T-helper 2 cell treated with Interferon-gamma antibody and Interleukin-4, amounts not matched to agents 5 μg/mL and 100 μg/mL, for 36 hours (primary cell): ENCODE results near the gene MNAT1.

Source experiments
- DNase-seq: peaks from one replicate; pipeline ENCODE4 v3.0.0; 2021; ENCODE audit warnings: low spot score
- H3K27ac Mint-ChIP-seq: one replicate; pipeline ENCODE4 v1.8.0; 2021; ENCODE audit warnings: mild to moderate bottlenecking, mixed read lengths
- H3K27me3 Mint-ChIP-seq: one replicate; pipeline ENCODE4 v1.8.0; 2021; ENCODE audit warnings: low read depth, mixed read lengths
- H3K36me3 Mint-ChIP-seq: one replicate; pipeline ENCODE4 v1.8.0; 2021; ENCODE audit warnings: low read depth, mixed read lengths
- H3K4me1 Mint-ChIP-seq: one replicate; pipeline ENCODE4 v1.8.0; 2021; ENCODE audit warnings: low read depth, mixed read lengths
- H3K4me3 Mint-ChIP-seq: one replicate; pipeline ENCODE4 v1.8.0; 2022; ENCODE audit warnings: mild to moderate bottlenecking, moderate library complexity, mixed read lengths
- H3K9me3 Mint-ChIP-seq: one replicate; pipeline ENCODE4 v1.8.0; 2021; ENCODE audit warnings: mixed read lengths

Gene MNAT1

DNA sequence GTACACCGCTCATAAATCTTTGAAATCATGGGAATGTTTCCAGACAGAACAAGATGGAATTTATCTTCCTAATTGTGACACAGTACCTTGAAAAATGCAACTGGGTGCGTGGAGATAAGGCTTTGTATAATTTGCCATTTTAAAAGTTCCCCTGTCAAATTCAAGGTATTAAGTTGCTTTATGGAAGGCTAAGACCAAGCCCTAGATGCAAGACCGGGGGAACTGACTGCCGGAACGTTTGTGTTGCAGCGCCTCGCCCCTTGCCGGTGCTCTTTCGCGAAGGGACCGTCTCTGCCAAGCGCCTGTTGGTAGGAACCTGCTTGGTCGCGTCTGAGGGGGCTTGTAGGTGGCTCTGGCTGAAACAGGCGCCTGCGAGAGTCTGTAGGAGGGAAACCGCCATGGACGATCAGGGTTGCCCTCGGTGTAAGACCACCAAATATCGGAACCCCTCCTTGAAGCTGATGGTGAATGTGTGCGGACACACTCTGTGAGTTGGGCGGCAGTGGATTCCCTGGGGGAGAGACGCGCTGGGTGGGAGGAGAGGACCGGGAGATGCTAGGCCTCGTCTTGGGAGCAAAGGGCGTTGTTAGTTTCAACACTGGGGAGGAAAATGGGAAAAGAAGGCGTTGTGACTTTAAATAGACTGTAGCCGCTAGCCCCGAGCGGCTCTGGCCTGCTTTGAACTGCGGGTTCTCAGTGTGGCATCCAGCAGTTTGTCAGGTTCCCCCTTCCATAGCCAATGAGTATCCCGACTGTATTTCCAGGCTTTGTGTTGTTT is at the start of gene MNAT1:
Gene MNAT1 (plus strand): TSS at position 297 of the 778 bp plus-strand sequence. CDS start 102 bp downstream, at position 399.
- peaks cover 33% of the 10 kb centered on the region for H3K27me3 Mint-ChIP-seq
- H3K4me1 Mint-ChIP-seq, result peaks cover 17% of the 10 kb centered on the region
- peak; percentile 69 for DNase-seq
- peak within 1 kb of the TSS; percentile 98 for H3K4me3 Mint-ChIP-seq
- peaks cover 3% of the 10 kb centered on the region for H3K36me3 Mint-ChIP-seq
- no peaks in the 10 kb centered on the region for H3K9me3 Mint-ChIP-seq
- peak within 1 kb of the TSS; percentile 86 for H3K27ac Mint-ChIP-seq

DNA sequence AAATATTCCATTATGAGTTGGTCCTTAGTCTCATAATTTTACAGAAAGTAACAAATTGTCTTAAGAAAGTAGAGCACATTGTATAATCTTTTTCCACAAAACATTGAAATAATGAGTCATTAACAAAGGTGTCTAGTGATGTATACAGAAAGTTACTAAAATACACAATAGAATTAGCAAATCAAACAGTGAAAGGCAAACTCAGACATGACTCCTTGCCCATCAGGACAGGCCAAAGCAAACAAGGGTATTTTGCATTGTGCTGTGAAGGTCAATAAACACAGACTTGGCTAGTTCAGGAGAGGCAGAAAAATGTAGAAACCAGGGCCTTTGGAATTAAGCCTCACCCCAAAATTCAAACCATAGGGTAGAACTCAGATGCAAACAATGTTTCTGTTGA is 47.7 kb upstream of the MNAT1 start:
- Mint-ChIP-seq H3K9me3 (no peaks in the 10 kb centered on the region), H3K27me3 (no peaks in the 10 kb centered on the region), H3K36me3 (no peaks in the 10 kb centered on the region), H3K4me1 (no peaks in the 10 kb centered on the region), H3K27ac (no peak overlapping the region), H3K4me3 (no peak overlapping the region)
- DNase-seq, result no peak

DNA sequence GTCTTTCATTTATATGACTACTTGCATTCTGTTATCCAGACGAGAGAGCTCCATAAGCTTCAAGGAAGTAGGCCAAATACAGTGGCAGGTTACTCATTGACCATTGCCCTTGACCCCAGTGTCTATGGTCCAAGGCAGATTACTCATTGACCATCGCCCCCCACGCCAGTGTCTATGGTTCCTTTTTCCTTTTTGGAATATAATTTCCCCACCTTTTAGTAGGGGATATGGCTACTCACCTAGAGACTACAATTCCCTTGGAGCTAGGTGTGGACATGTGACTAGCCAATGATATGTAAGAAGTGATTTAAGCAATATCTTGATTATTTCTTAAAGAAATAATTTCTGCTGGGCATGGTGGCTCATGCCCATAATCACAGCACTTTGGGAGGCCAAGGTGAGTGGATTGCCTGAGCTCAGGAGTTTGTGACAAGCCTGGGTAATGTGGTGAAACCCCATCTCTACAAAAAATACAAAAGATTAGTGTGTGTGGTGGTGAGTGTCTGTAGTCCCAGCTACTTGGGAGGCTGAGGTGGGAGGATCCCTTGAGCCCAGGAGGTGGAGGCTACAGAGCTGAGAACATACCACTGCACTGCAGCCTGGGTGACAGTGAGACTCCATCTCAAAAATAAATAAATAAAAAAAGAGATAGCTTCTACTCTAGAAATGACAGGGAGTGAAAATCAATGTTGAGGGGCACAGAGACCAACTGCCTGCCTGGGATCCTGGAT is 43.0 kb upstream of the MNAT1 start:
- Mint-ChIP-seq H3K36me3 (no peaks in the 10 kb centered on the region), H3K4me1 (no peaks in the 10 kb centered on the region), H3K27ac (no peak overlapping the region), H3K4me3 (no peak overlapping the region), H3K9me3 (no peaks in the 10 kb centered on the region), H3K27me3 (peaks cover 7% of the 10 kb centered on the region)
- DNase-seq, result no peak

DNA sequence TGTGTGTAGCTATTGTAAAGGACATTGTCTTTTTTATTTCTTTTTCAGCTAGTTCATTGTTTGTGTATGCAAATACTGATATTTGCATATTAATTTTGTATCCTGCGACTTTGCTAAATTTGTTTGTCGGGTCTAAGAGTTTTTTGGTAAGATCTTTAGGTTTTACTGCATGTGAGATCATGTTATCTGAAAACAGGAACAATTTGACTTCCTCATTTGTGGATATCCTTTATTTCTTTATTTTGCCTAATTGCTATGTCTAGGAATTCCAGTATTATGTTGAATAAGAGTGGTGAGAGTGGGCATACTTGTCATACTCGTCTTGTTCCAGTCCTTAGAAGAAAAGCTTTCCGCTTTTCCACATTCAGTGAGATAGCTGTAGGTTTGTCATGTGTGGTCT is 39.2 kb upstream of the MNAT1 start:
- peaks cover 5% of the 10 kb centered on the region for H3K9me3 Mint-ChIP-seq

DNA sequence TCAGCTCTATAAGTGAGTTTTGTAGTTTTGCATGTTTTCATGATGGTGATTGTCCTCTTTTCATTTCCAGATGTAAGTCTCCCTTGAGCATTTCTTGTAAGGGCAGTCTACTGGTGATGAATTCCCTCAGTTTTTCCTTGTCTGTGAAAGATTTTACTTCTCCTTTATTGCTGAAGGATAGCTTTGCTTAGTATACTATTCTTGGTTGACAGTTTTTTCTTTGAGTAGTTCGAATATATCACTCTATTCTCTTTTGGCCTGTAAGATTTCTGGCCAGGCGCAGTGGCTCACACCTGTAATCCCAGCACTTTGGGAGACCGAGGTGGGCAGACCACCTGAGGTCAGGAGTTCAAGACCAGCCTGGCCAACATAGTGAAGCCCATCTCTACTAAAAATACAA is 34.0 kb upstream of the MNAT1 start:
- Mint-ChIP-seq H3K4me1 (no peaks in the 10 kb centered on the region), H3K9me3 (peaks cover 20% of the 10 kb centered on the region), H3K27ac (no peak overlapping the region), H3K36me3 (peaks cover 2% of the 10 kb centered on the region), H3K27me3 (peaks cover 15% of the 10 kb centered on the region), H3K4me3 (no peak overlapping the region)
- DNase-seq, result no peak

More for the DNA sequence above, 39.2 kb upstream of the MNAT1 start:
- Mint-ChIP-seq H3K27me3 (peaks cover 16% of the 10 kb centered on the region), H3K27ac (no peak overlapping the region), H3K36me3 (no peaks in the 10 kb centered on the region), H3K4me1 (no peaks in the 10 kb centered on the region), H3K4me3 (no peak overlapping the region)
- no peak for DNase-seq

DNA sequence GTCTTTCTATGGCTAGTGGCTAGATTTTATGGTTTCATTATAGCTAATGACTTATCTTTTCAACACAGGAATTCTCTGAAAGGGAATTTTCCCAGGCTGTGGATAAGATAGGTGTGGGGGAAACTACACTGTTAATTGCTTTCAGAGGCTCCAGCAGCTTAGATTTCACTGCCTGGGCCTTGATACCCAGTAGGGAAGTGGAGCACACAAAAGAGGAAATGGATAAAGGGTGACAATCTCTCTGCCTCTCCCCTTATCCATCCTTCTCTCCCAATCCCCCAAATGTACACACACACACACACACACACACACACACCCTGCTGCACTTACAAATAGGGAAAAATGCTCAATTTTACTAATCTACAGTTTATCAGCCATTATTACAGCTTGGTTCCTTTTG is 29.5 kb upstream of the MNAT1 start:
- Mint-ChIP-seq H3K4me3 (no peak overlapping the region), H3K27ac (no peak overlapping the region), H3K27me3 (peaks cover 27% of the 10 kb centered on the region), H3K4me1 (no peaks in the 10 kb centered on the region), H3K9me3 (peaks cover 17% of the 10 kb centered on the region), H3K36me3 (peaks cover 2% of the 10 kb centered on the region)
- no peak for DNase-seq

DNA sequence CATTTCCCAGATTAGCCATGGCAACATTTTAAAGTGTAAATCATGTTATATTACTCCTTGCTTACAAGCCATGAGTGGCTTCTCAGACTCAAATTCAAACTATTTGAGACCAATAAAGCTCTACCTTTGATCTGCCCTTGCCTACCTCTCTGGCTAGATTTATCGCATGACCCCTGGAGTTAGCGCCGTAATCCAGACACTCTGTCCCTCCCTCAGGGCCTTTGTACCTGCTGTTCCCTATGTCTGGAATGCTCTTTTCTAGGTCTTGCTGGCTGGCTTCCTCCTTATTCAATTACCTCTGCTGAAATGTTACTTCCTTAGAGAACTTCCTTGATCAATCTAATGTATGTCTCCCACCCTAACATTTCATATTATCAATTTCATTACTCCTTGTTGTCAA is 26.7 kb upstream of the MNAT1 start:
- no peaks in the 10 kb centered on the region for H3K9me3 Mint-ChIP-seq

DNA sequence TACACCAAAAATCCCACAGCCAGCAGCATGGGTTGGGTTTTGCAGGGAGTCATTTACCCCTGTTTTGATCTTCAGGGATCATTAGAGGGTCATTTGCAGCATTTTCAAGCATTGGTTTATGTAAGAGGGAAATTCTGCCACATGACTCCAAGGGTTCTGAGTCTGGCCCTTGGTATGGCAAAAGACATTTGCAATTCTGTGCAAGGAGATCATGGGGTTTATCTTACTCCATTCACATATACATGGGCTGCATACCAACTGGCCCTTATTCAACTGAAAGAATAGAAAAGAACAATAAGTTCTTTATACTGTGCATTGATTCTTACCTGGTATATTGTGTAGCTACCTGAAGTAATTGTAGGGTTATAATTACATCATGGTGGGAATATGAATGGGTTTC is 24.1 kb upstream of the MNAT1 start:
- Mint-ChIP-seq H3K27me3 (peaks cover 55% of the 10 kb centered on the region), H3K36me3 (no peaks in the 10 kb centered on the region), H3K27ac (no peak overlapping the region), H3K4me1 (no peaks in the 10 kb centered on the region), H3K9me3 (no peaks in the 10 kb centered on the region), H3K4me3 (no peak overlapping the region)
- DNase-seq, result no peak

More for the DNA sequence above, 26.7 kb upstream of the MNAT1 start:
- Mint-ChIP-seq H3K27ac (no peak overlapping the region), H3K27me3 (peaks cover 38% of the 10 kb centered on the region), H3K36me3 (no peaks in the 10 kb centered on the region), H3K4me3 (no peak overlapping the region), H3K4me1 (no peaks in the 10 kb centered on the region)
- no peak for DNase-seq

DNA sequence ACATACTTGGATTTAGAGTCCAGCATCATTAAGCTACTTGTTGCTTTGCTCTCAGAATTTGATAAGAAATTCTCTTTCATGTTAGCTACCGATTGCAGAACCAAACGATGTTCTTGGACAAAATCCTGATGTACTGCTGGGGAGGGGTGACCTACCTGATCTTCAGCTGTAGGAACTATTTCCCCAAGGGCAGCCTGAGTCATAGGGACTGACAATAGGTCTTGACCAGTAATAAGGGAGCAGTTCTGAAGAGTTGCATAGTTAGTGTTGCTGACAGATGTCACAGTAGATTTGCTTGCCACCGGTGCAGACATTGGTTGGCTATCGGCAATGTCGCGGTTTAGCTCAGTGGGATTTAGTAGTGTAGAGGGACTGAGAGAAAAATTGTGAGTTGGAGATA is 21.0 kb upstream of the MNAT1 start:
- DNase-seq, result no peak
- Mint-ChIP-seq H3K27me3 (peaks cover 45% of the 10 kb centered on the region), H3K4me3 (no peak overlapping the region), H3K4me1 (no peaks in the 10 kb centered on the region), H3K27ac (no peak overlapping the region), H3K36me3 (no peaks in the 10 kb centered on the region), H3K9me3 (no peaks in the 10 kb centered on the region)

DNA sequence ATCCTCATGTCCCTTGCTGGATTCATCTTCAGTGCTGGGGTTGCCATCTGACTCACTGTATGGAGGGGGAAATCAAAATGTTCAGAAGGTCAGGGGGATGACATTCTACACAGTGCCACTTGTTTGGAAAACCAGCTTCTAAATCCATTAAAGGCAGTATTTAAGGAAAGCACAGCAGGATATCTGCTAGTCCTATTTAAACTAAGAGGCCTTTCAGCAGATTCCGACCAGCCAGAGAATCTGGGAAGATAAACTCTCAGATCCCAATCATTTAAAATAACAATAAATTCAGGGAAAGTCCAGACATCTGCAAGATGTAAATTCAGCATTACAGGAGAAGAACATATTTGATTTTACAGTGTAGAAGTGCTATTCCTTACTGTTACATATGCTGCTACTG is 14.2 kb upstream of the MNAT1 start:
- H3K4me3 Mint-ChIP-seq, result no peak overlapping the region
- H3K27me3 Mint-ChIP-seq, result peaks cover 62% of the 10 kb centered on the region
- H3K27ac Mint-ChIP-seq, result no peak overlapping the region
- peaks cover 19% of the 10 kb centered on the region for H3K4me1 Mint-ChIP-seq
- H3K36me3 Mint-ChIP-seq, result no peaks in the 10 kb centered on the region
- no peaks in the 10 kb centered on the region for H3K9me3 Mint-ChIP-seq
- DNase-seq, result no peak

DNA sequence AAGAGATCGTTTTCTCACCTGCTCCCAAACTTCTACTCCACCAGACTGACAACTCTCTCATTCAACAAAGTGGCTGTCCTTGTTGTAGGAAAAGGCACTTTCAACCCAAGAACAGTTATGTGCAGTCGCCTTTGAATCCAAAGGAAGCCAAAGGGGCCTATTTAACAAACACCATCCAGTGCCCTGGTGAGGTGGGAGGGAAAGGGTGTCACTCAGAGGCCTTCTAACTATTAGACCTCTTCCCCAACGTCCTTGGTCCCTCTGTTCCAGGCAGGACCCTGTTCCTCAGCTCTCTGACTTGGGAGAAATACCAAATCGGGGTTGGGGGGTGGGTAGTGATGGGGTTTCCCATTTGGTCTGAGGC is 13.6 kb upstream of the MNAT1 start:
- Mint-ChIP-seq H3K4me3 (peak overlapping the region; percentile 68), H3K36me3 (no peaks in the 10 kb centered on the region), H3K27ac (no peak overlapping the region), H3K4me1 (peaks cover 19% of the 10 kb centered on the region), H3K27me3 (peaks cover 64% of the 10 kb centered on the region), H3K9me3 (no peaks in the 10 kb centered on the region)
- no peak for DNase-seq

DNA sequence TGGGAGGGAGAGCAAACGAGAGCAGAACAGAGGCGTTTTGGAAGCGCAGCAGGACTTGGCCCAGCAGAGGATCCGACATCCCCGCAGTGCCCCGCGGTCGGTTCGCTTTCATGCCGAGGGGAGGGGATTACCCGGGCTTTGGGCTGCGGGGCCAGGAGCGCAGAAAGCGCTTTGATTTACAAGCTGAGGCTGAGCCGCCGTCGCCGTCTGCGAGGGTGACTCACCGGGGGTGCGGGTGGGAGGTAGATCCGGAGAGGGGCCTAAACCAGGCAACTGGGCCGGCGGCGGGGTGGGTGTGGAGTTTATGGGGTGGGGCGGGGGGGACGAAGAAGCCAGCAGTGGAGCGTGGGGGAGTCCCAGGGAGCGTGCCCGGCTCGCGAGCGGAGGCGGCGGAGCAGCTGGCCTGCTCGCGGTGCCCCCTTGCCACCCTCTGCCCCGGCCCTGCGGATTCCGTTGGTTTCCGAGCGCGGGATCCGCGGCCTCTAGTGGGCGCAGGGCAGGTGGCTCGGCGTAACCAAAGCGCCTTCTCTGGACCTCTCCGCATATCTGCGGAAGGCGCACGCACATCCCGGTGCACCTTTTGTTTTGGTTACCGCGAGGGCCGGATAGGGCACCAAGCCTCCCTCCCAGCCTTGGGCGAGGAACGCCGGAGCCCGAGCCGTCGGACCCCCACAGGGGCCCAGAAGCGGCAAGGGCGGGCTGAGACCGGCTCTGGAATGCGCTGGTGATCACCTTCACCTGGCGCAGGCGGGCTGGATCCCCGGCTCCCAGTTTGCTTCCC is 13.0 kb upstream of the MNAT1 start:
- H3K4me3 Mint-ChIP-seq, result peak overlapping the region; percentile 86
- peaks cover 19% of the 10 kb centered on the region for H3K4me1 Mint-ChIP-seq
- DNase-seq, result peak; percentile 55
- H3K9me3 Mint-ChIP-seq, result no peaks in the 10 kb centered on the region
- H3K27me3 Mint-ChIP-seq, result peaks cover 68% of the 10 kb centered on the region
- no peak overlapping the region for H3K27ac Mint-ChIP-seq
- no peaks in the 10 kb centered on the region for H3K36me3 Mint-ChIP-seq

DNA sequence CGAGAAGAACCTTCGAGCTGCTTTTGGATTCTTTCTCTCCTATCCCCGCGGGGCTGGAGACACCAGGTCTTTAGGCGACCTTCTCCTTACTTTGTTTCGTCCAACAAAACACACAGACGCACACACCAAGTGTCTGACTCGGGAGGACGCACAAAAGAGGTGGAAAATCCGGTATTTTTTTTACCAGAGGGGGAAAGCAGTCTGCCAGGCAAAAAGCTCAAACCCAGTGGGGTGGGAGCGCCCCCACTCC is 12.5 kb upstream of the MNAT1 start:
- peaks cover 23% of the 10 kb centered on the region for H3K4me1 Mint-ChIP-seq
- DNase-seq, result no peak
- no peaks in the 10 kb centered on the region for H3K9me3 Mint-ChIP-seq
- no peaks in the 10 kb centered on the region for H3K36me3 Mint-ChIP-seq
- peaks cover 73% of the 10 kb centered on the region for H3K27me3 Mint-ChIP-seq
- peak overlapping the region; percentile 86 for H3K4me3 Mint-ChIP-seq
- H3K27ac Mint-ChIP-seq, result no peak overlapping the region
